Thymus (tissue), 11 donors: Measurements from ENCODE around the gene SNX15. TPM values are rescaled to one million over a fixed set of nuclear protein-coding genes. Genes with fewer than 3 reads are reported as not detected.

Experiments
- DNase-seq, 9 donors: peaks; one replicate each; pipeline ENCODE4 v3.0.0-alpha.2; 2013; ENCODE audit warnings: low spot score in 9 of 9, low read depth in 6 of 9, missing footprints in 1 of 9
- H3K27ac ChIP-seq, 2 donors: one replicate each; pipeline ENCODE4 v1.5.1; 2013; ENCODE audit warnings: control low read depth in 1 of 2, low read depth in 1 of 2, low read length in 1 of 2, mild to moderate bottlenecking in 1 of 2, moderate library complexity in 1 of 2
- H3K27me3 ChIP-seq, 2 donors: one replicate each; pipeline ENCODE4 v1.5.1; 2013; ENCODE audit warnings: low read length in 1 of 2; ENCODE audit not compliant: control insufficient read depth in 2 of 2, insufficient read depth in 1 of 2
- H3K36me3 ChIP-seq, 2 donors: one replicate each; pipeline ENCODE4 v1.5.1; 2013; ENCODE audit warnings: low read length in 1 of 2, mild to moderate bottlenecking in 1 of 2, moderate library complexity in 1 of 2; ENCODE audit not compliant: control insufficient read depth in 2 of 2, insufficient read depth in 2 of 2
- H3K4me1 ChIP-seq, 2 donors: one replicate each; pipeline ENCODE4 v1.5.1; 2013; ENCODE audit warnings: low read length in 2 of 2; ENCODE audit not compliant: control insufficient read depth in 2 of 2, insufficient read depth in 2 of 2
- H3K4me3 ChIP-seq, 2 donors: one replicate each; pipeline ENCODE4 v1.5.1; 2013; ENCODE audit warnings: low read length in 2 of 2, control low read depth in 1 of 2, mild to moderate bottlenecking in 1 of 2
- H3K9me3 ChIP-seq, 2 donors: one replicate each; pipeline ENCODE4 v1.5.1; 2013; ENCODE audit warnings: low read length in 1 of 2, mild to moderate bottlenecking in 1 of 2; ENCODE audit not compliant: control insufficient read depth in 2 of 2, insufficient read depth in 1 of 2
- WGBS: extraction: QIAGEN DNeasy Blood & Tissue Kit; methylation state at CpG from one replicate; pipeline ENCODE4 v1.1.7; 2013; 5-methylcytosine and 5-hydroxymethylcytosine counted together
- polyA plus RNA-seq: library from polyadenylated mRNA; stranded (reverse); fragments of 200-250 nt; gene quantifications from one replicate; pipeline ENCODE4 v1.2.3, GENCODE V29; 2013
- total RNA-seq: library from RNA; stranded (reverse); fragments of 120-200 nt; gene quantifications from one replicate; pipeline ENCODE4 v1.2.4, GENCODE V29; 2013
- donor health status: healthy.

SNX15 gene
- total and polyA plus RNA-seq, 2 donors, result 10.6 to 15.4 TPM

GRCh38 chr11:65066315-65066714, 39.1 kb downstream of the SNX15 start:
- WGBS, result 95% methylated on average over 11 of the region's 11 CpGs
- Histone ChIP-seq H3K4me1 (peaks cover 0 to 2% of the 10 kb centered on the region in 2 donors), H3K27me3 (no peaks in the 10 kb centered on the region), H3K9me3 (no peaks in the 10 kb centered on the region), H3K36me3 (no peaks in the 10 kb centered on the region), H3K27ac (no peak overlapping the region), H3K4me3 (no peak overlapping the region)
- no peak for DNase-seq

DNA sequence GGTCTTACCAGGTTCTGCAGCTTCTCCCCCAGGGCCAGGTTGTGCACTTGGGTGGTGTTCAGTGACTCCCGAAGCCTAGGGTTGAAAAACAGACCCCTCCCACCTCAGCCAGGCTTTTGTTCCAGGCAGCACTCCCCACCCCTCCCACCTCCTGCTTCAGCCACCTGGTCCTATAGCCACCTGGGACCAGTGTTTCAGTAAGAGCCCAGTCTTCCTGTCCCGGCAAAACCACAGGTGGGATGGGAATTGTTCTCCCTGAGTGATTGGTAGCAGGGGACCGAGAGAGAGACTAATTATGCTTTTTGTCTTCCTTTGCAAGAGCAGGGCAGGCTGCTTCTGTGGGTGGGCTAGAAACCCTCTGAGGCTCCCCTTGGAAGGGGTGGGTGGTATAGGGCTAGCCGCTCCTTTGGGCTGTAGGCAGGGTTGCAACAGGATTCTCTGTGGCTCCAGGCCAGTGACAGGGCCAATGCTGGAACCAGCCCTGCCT, 39.6 kb downstream of the SNX15 start:
- Histone ChIP-seq H3K36me3 (no peaks in the 10 kb centered on the region), H3K4me1 (peaks cover 0 to 2% of the 10 kb centered on the region in 2 donors), H3K4me3 (no peak overlapping the region), H3K9me3 (no peaks in the 10 kb centered on the region), H3K27ac (no peak overlapping the region), H3K27me3 (no peaks in the 10 kb centered on the region)
- no peak for DNase-seq
- WGBS, result 93% methylated on average over 4 of the region's 4 CpGs

DNA sequence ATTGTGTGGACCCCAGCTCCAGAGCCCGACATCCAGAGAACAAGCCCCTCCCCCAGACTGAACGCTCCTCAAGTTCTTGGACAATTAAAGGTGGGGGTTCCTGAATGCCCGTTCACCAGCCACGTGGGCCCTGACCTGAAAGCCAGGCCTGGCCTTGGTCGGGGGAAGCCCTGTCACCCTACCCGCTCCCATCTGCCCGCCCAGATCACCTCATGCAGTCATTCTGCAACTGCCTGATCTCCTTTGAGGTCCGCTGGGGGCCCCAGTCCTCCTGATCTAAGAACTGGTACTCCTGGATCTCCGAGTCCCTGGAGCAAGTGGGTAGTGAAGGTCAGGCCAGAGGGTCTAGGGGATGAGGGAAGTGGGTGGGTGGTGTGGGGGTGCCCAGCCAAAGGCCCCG, 40.2 kb downstream of the SNX15 start:
- Histone ChIP-seq H3K27ac (no peak overlapping the region), H3K9me3 (no peaks in the 10 kb centered on the region), H3K4me1 (peaks cover 0 to 2% of the 10 kb centered on the region in 2 donors), H3K27me3 (no peaks in the 10 kb centered on the region), H3K36me3 (no peaks in the 10 kb centered on the region), H3K4me3 (no peak overlapping the region)
- WGBS, result 97% methylated on average over 10 of the region's 10 CpGs
- DNase-seq, result no peak

GRCh38 chr11:65069217-65069616, 42.0 kb downstream of the SNX15 start:
- H3K9me3 ChIP-seq, result no peaks in the 10 kb centered on the region
- DNase-seq, result no peak
- WGBS, result 63% methylated on average over 9 of the region's 9 CpGs
- H3K36me3 ChIP-seq, result no peaks in the 10 kb centered on the region
- H3K27ac ChIP-seq, result no peak overlapping the region
- no peaks in the 10 kb centered on the region for H3K27me3 ChIP-seq
- H3K4me3 ChIP-seq, result no peak overlapping the region
- peaks cover 0 to 2% of the 10 kb centered on the region in 2 donors for H3K4me1 ChIP-seq

DNA sequence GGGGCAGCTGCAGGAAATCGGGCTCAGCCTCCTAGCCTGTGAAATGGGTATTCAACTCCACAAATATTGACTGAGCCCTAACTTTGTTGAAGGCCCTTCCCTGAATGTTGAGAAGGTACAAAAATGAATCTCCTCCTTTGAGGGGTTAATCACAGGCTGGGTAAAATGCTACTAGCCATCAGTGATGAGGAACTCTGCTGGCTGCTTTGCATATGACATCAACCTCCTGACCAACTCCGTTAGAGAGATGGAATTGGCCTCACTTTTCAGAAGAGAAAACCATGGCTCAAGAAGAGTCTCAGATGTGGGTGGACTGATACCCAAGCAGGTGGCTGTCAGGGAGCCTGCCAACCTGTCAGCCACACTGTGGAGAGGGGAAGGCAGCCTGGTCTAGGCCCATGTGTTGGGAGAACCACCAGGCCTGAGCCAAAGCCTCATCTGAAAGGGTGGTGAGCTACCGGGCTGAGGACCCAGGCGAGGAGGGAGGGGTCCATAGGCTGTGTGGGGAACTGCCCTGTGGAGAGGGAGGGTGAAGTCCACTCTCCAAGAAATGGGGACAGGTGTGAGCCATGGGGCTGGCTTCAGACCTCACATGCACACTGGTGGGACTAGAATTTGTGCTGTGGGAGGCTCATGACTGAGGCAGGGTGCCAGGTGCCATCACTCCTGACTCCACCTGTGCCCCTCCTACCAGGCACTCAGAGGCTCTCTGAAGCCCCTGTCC, 44.8 kb downstream of the SNX15 start:
- DNase-seq, result no peak
- Histone ChIP-seq H3K4me1 (peaks cover 0 to 2% of the 10 kb centered on the region in 2 donors), H3K4me3 (no peak overlapping the region), H3K36me3 (peaks cover 11 to 12% of the 10 kb centered on the region in 2 donors), H3K27ac (no peak overlapping the region), H3K9me3 (no peaks in the 10 kb centered on the region), H3K27me3 (no peaks in the 10 kb centered on the region)
- WGBS, result 92% methylated on average over 4 of the region's 4 CpGs

GRCh38 chr11:65072631-65072966, 45.4 kb downstream of the SNX15 start:
- peaks cover 0 to under 1% of the 10 kb centered on the region in 2 donors for H3K4me1 ChIP-seq
- no peak overlapping the region for H3K27ac ChIP-seq
- peaks cover 17 to 18% of the 10 kb centered on the region in 2 donors for H3K36me3 ChIP-seq
- 92% methylated on average over 1 of the region's 1 CpG for WGBS
- no peak overlapping the region for H3K4me3 ChIP-seq
- no peaks in the 10 kb centered on the region for H3K9me3 ChIP-seq
- H3K27me3 ChIP-seq, result no peaks in the 10 kb centered on the region
- no peak for DNase-seq

DNA sequence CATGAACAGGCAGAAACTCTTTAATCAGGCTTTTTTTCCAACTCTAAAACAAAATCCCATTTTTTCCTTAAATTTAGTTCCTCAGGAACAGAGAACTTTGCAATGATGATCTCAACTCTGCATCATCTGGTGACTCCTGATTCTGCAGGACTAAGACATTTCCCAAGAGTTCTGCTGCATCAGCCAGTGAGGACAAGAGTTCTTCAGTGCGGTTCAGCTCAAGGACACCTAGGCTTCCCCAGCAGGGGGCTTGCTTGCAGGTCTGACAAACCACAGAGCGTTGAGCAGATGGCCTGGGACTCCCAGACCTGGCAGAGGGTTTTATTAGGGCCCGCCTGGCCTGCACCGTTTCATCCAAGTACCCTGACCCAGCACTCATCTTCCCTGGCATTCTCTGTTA, 50.2 kb downstream of the SNX15 start:
- WGBS, result 98% methylated on average over 4 of the region's 4 CpGs
- Histone ChIP-seq H3K4me3 (no peak overlapping the region), H3K36me3 (peaks cover 34 to 51% of the 10 kb centered on the region in 2 donors), H3K4me1 (peaks cover 0 to 18% of the 10 kb centered on the region in 2 donors), H3K27me3 (no peaks in the 10 kb centered on the region), H3K9me3 (no peaks in the 10 kb centered on the region), H3K27ac (no peak overlapping the region)
- DNase-seq, result no peak

- peaks cover 34 to 55% of the 10 kb centered on the region in 2 donors for H3K36me3 ChIP-seq
- WGBS, result 67% methylated on average over 3 of the region's 3 CpGs
- no peaks in the 10 kb centered on the region for H3K9me3 ChIP-seq
- H3K4me3 ChIP-seq, result no peak overlapping the region
- H3K27me3 ChIP-seq, result no peaks in the 10 kb centered on the region
- H3K27ac ChIP-seq, result peak overlapping the region in 1 of 2 donors; percentile 3
- DNase-seq, result peak in 8 of 9 donors; percentile 37 to 80 (median 54)
- H3K4me1 ChIP-seq, result peaks cover 1 to 24% of the 10 kb centered on the region in 2 donors
Measured at GRCh38 chr11:65078151-65078550, 50.9 kb downstream of the SNX15 start.

DNA sequence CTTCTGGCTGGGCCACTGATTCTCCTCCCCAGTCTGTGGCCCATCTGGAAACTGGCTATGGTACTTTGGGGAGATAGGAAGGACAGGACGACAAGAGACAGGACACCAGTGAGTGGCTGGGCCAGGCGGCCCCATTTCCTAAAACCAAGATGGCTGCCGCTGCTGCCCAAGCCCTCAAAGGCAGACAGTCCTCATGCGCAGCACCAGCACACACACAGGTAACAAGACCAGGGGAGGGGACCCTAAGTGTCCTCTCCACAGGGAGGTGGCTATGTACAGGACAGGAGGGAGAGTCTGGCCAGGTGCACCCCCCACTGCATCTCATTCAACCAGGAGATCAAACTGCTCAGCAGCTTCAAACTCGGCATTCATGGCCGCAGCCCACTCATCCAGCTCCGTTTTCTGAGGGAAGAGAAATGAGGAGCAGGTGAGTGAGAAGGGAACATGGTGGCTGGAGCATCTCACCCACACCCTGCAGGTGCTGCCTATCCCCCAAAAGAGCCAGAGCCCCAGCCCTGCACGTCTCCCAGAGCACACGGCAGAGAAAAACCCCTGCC, 51.6 kb downstream of the SNX15 start:
- Histone ChIP-seq H3K4me1 (peaks cover 7 to 30% of the 10 kb centered on the region in 2 donors), H3K27ac (peak overlapping the region in 1 of 2 donors; percentile 3), H3K9me3 (no peaks in the 10 kb centered on the region), H3K4me3 (no peak overlapping the region), H3K36me3 (peaks cover 34 to 55% of the 10 kb centered on the region in 2 donors), H3K27me3 (no peaks in the 10 kb centered on the region)
- no peak for DNase-seq
- WGBS, result 98% methylated on average over 9 of the region's 9 CpGs
